OCI-LY7 (cell line): ENCODE results near the gene THBD.

Experiments
- CTCF ChIP-seq: fragments of 200-600 bp; sonication (generic); conservative IDR thresholded peaks from 2 replicates; pipeline ENCODE4 v1.5.1; 2014; ENCODE audit warnings: mild to moderate bottlenecking, antibody characterized with exemption, low read length, moderate library complexity, mixed read lengths
- EZH2phosphoT487 ChIP-seq: fragments of 200-600 bp; sonication (generic); IDR thresholded peaks from 2 replicates; pipeline ENCODE4 v1.6.1; 2018; ENCODE audit warnings: low read depth, borderline replicate concordance, mild to moderate bottlenecking, mixed run types, antibody characterized with exemption, low read length, moderate library complexity, mixed read lengths

DNA sequence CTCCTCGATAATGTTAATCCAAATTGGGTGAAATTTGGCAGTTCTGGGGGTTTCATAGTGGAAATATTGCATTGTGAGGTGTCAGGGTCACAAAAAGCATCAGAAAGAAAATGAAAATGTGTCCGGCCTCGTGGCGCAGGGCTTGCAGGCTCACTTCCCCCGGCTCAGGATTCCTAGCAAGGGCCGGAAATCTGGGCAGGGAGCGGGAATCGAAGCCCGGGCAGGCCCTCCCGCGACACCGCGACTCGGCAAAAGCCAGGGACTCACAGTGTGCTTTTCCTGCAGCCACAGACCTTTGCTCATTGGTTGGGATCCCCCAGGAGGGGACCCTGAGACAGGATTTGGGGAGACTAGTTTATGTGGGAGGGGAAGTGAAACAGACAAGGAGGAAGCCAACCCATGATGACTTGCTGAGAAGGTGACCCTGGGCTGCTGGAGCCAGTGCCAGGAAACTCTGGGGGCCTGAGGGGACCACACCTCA lies 37.5 kb upstream of the THBD start:
- TF ChIP-seq CTCF: no peak
- no peak for TF ChIP-seq EZH2phosphoT487
